ENCODE data around the gene CRKL.
A peak's percentile ranks its signal among the peaks of the same experiment; 100 is the strongest.
"Not testable (repeated sequence)": the region's sequence is repeated elsewhere in the genome, so short reads cannot be mapped to it uniquely, and the experiment has no call there.

Gene CRKL, protein sequence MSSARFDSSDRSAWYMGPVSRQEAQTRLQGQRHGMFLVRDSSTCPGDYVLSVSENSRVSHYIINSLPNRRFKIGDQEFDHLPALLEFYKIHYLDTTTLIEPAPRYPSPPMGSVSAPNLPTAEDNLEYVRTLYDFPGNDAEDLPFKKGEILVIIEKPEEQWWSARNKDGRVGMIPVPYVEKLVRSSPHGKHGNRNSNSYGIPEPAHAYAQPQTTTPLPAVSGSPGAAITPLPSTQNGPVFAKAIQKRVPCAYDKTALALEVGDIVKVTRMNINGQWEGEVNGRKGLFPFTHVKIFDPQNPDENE

DNA sequence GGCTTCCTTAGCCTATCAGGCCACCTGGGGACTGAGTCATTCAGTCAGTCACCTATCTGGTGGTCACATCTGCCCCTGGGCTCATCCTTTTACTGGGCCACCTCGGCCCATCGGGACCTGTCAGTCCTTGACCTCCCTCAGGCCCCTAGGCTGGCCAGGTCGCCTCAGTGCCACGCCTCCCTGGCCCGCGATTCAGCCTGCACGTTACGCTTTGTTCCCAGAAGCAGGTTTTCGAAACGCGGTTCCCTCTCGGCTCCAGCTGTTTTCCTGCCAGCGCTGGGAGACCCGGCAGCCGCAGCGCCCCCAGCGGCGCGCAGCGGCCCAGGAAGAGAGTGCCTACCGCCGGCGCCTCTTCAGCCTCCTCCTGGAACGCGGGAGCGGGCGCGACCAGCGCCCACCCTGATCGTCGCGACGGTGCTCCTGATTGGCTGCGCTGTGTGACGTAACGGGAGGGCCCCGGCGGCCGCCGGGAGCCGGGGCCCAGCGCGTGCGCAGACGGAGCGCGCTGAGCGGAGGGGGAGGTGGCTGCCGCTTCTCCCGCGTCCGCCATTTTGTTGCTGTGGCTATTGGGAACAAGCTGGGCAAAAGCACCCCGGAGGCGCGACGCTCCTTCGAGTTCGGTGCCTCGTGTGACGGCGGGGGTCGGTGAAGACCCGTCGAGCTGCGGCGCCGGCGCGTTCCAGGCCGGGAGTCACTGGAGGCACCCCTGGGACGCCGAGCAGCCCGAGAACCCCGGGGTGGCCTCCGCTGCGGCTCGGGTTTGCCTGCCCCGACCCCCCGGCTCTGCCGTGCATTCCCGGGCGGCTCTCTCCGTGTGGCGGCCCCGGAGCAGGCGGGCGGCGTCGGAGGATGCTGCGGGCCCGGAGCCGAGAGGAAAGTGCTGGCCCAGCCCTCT is at the start of gene CRKL:
CRKL (plus strand) TSS at position 492 of the 895 bp plus-strand sequence. CDS start 528 bp downstream, outside the sequence.
- DNase-seq (ENCODE audit: low read depth in 3 of 3): peak; percentile 92 to 96 (median 93)

DNA sequence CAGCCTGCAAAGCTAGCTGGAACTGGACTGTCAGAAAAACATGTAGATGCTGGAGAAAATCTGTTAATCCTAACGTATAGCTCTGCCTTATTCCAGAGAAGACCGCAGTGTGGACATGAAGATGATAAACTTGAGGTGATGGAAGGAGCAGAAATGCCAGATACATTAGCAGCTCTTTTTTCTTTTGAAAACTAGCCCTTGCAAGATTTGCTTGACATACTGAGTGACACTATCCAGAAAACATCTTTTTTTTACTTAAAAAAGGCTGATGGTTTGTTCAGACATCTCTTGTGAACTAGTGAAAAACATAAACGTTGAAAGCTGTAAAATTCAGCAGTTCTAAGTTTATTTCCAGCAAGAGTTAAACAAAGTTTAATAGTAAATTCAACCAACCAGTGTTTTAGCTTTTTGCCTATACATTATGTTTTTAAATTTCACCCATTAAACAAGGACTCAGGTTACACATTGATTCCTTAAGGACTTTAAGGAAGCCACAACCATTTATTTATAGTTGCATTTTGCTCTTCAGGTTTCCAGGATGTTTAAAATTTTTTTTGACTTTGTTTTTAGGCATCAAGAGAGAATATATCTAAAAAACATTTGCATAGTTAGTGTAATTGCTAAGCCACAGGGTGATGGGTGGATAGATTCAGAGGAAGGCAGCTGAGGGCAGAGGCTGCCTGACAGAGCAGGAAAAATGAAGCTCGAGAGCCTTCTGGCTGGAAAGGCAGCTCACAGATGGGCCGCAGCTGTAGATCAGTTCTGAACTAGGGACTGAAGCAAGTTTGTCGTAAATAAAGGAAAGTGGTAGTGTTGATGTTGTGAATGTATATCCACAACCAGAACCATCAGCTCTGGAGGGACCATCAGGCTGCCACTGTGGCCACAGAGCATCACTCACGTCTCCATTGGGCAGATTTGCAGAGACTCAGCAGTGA is 48.9 kb upstream of the CRKL start:
- no peak for DNase-seq (ENCODE audit: low read depth in 3 of 3)

DNA sequence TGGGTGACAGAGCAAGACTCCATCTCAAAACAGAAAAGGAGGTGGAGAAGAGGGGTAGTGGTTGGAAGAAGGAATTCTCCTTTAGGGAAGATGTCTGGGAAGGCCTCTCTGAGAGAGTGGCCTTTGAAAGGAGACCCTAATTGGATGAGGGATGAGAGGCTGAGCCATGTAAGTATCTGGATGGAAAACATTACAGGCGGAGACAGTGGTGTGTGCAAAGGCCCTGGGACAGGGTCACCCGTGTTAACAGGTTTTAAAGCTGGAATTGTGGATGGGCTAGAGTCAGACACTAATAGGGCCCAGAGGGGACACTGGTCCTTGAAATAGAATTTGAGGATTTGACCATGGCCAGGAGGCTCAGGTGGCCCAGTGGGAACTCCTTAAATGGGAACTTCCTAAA is 48.0 kb upstream of the CRKL start:
- no peak for DNase-seq (ENCODE audit: low read depth in 3 of 3)

DNA sequence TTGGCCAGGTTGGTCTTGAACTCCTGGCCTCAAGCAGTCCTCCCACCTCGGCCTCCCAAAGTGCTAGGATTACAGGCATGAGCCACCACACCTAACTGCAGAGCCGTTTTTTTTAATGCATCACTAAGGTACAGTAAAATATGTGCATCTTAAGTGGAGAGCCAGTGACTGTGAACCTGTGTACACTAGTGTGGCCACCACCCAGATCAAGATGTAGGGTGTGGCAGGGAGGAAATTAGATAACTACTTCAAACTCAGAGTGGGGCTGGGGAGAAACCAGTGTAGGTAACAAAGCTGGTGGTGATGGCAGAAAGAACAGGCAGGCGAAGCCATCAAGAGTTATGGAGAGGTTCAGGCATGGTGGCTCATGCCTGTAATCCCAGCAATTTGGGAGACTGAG is 44.0 kb upstream of the CRKL start:
- DNase-seq (ENCODE audit: low read depth in 3 of 3): no peak

DNA sequence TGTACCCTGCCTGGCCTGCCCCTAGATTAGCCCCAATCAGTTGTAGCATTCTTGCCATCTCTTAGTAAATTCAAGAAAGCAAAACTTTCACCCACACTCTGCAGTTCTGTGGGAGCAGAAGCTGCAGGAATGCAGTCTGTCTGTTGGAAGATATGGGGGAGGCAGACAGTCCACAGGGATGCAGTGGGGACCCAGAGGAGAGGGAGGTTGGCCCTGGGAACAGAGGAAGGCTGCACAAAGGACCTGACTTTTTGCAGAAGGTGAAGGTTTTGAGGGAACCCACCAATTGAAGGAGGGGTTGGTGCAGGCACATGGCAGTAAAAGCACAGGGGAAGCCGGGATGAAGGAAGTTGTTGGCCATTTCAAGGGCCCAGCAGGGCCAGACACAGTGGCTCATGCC is 41.9 kb upstream of the CRKL start:
- DNase-seq (ENCODE audit: low read depth in 3 of 3): no peak

DNA sequence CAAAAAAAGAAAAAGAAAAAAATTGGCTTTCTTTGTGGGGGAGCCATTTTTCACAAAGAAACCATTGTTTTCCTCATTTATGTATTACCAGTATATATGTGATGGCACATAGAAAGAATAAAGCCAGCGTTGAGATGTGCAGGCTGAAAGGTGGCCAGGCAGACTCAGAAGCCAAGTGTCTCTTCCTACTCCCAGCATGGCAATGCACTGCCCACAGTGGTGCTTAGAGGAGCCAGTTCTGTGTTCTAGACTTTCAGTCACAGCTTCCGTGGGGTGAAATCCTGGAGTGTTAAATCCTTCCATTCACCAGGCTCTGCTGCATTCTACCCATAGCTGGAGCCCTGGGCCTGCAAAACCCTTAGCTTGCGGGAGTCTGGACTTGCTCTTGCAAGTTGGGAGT is 39.5 kb upstream of the CRKL start:
- no peak for DNase-seq (ENCODE audit: low read depth in 3 of 3)

DNA sequence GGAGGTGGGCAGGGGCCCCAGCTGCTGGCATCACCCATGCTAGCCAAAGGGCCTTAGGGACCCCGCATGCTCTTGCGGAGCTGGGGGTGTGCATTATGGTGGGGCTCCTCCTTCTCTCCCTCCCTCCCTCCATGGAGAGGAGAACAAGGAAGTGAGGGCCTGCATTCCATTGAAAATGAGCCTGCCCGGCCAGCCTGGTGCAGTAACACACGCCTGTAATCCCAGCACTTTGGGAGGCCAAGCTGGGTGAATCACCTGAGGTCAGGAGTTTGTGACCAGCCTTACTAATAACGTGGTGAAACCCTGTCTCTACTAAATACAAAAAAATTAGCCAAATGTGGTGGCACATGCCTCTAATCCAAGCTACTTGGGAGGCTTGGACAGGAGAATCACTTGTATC is 36.0 kb upstream of the CRKL start:
- no peak for DNase-seq (ENCODE audit: low read depth in 3 of 3)

DNA sequence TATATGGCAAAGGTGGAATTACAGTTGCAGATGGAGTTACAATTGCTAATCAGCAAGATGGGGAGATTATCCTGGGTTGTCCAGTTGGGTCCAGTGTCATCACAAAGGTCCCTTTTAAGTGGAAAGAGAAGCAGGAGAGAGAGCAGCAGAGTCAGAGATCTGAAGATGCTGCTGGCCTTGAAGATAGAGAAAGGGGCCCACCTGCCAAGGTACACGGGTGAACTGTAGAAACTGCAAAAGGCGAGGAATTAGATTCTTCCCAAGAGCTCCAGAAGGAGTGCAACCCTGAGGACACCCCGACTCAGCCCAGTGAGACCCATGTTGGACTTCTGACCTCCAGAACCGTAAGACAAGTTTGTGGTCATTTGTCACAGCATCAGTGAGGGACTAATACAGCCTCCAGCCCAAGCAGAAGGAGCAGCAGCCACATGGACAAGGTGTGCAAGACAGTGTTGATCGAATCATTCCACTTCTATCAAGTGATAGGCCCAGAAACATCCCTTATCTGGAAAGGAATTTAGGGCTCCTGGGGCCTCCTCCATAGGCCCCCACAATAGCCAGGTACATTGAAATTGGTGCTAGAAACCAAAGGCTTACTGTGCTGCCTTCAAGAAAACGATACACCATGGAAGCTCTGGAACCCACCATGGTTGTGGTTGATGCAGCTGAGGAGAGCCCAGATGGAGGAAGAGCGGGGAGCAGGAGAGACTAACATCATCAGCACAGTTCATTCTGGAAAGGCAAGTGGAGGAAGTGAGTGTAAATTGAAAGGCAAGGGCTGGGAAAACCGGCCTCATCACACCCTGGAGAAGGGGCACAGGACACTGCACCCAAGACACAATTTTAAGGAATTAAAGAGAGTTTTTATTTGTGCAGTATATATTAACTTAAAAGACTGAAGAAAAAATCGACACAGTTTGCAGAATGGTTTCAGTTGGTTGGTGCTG is 35.1 kb upstream of the CRKL start:
- DNase-seq (ENCODE audit: low read depth in 3 of 3): no peak

DNA sequence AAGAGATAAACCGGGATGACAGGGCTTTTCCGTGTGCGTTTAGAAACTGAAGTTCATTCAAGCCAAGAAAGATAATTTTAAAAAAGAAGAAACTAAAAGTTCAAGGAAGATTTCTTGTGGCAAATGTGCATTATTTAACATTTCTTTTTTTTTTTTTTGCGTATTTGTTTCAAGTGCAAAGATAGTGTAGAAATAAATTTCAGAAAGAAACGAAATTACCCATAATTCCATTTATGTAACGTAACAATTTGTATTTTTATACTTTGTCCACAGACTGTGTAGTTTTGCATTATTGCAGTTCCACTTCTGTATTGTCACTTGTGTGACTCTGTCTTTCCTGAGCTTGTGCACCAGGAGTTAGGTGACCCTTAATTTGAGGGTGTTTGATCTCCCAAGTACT is 34.4 kb upstream of the CRKL start:
- no peak for DNase-seq (ENCODE audit: low read depth in 3 of 3)

DNA sequence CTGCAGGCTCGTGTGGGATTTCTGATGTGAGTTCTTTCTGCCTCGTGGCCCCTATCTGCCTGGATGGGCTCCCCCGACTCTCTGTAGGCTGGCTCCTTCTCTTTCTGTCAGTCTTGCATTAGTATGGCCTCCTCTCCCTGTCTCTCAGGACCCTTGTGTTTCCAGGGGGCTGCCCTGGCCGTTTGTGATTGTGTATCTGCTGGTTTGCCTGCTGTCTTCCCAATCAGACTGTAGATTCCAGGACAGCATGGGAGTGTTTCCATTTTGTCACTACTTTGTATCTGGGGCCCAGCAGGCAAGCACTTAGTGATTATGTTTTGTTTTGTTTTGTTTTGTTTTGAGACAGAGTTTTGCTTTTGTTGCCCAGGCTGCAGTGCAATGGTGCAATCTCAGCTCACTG is 32.8 kb upstream of the CRKL start:
- no peak for DNase-seq (ENCODE audit: low read depth in 3 of 3)

DNA sequence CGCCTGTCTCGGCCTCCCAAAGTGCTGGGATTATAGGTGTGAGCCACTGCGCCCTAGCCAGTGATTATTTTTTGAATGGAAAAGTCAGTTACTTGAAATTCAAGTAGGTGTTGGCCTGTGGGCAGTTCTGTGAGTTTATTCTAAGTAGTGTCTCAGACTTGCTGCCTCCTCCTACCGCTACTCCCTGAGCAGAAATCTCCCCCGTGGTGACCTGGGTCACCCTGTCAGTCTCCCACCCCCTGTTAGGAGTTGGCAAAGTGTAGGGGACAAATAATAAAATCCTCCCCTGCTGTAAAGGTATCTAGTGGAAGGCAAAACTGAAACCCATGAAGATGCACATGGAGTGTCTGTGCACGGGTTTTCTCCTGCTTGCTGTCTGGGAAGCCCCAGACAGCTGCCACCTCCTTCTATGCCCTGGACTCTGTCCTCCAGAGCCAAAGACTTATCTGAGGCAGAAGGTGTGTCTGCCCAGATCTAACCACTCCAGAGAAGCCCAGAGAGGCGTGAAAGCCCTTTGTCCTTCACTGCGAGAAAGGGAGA is 32.1 kb upstream of the CRKL start:
- DNase-seq (ENCODE audit: low read depth in 3 of 3): no peak

DNA sequence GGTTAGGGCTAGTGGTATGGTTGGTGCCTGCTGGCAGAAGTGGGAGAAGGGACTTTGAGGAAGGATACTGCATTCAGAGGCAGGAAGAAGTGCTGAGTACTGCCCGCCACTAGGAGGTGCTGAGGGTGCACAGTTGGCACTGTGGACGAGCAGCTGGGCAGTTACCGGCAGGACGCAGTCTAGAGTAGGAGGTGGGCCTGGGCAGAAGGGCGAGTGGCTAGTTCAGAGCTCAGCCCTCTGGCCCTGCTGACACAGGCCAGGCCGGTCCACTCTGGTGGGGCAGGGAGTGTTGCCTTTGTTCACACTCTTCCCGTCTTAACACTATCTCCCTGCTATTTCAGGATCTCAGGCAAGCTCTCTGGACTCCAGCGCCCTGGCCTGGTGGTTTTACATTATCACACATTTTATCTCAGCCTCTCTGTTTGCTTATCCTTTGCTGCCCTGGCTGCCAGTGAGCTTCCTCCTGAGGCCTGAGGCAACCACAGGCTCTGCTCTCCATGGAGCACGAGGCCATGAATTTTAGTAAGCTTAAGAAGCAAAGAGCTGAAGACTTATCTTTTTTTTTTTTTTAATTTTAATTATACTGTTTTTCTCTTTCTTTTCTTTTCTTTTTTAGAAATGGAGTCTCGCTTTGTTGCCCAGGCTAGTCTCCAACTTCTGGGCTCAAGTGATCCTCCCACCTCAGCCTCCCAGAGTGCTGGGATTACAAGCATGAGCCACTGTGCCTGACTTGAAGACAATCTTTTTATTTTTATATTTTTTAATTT is 31.5 kb upstream of the CRKL start:
- peak in 1 of 3 experiments; percentile 32 for DNase-seq (ENCODE audit: low read depth in 3 of 3)

DNA sequence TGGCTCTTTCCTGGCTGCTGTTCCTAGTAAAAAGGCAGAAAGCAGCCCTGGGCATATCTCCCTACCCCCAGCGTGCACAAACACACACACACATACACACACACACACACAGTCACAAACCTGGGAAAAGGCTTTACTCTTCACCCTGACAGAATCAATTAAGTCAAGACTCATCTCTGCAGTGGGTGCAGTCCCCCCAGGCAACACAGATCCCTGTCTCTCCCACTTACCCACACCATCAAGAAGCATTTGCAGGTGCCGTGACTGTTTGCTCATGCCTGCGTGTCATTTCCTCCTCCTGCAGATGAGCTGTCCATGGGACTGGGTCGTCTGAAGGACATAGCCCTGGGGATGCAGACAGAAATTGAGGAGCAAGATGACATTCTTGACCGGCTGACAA is 29.8 kb upstream of the CRKL start:
- no peak for DNase-seq (ENCODE audit: low read depth in 3 of 3)

DNA sequence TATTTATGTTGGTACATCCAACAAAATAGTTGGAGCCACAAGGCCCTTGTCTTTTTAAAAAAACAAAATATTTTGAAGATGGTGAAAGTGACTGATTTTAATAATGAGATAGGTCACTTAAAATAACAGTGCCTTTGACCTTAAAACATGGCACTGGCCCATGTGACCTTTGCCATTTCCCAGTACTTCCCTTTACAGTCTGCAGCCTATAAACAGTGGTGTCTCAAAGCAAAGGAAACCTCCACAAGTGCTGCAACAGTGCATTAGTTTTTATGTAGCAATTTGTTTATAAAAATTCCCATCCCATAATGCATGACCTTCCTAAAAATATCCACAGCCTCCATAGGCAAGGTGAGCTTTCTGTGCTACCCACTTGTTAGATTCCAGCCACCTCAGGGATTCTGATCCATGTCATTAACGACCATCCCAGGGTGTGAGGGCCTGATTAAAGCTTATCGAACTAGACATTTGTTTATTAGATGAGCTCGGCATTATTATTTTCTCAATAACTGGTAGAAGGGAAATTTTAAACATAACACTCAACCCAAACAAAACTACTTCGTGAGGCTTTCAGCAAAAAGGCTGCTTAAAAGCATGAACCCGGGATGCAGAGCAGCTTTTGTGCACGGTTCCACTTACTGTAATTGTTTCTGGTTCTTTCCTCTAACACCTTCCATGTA is 28.0 kb upstream of the CRKL start:
- no peak for DNase-seq (ENCODE audit: low read depth in 3 of 3)

DNA sequence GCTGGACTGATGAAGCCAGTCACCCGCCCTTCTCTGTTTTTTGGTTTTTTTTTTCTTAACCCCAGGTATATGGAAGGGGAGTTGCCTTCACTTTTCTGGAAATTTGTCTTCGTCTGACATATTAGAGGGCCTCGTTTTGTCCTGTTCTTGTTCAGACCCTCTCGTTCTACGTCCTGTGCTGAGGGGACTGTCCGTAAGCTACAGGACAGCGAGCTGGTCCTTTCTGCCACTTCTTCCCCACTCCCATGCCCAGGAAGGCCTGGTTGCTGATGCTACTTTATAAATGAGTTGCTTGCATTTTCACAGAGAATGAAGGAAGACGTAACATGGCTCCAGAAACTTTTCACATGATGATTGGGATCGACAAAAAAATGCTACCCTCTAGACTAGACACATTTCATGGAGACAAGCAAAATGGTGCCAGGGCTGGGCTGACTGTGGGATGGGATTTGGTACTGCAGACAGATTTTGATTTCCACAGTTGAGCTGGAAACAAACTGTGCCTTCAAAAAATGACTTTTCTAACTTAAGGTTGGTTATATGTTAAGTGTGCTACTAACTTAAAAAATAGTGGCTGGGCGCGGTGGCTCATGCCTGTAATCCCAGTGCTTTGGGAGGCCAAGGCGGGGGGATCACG is 27.2 kb upstream of the CRKL start:
- no peak for DNase-seq (ENCODE audit: low read depth in 3 of 3)

DNA sequence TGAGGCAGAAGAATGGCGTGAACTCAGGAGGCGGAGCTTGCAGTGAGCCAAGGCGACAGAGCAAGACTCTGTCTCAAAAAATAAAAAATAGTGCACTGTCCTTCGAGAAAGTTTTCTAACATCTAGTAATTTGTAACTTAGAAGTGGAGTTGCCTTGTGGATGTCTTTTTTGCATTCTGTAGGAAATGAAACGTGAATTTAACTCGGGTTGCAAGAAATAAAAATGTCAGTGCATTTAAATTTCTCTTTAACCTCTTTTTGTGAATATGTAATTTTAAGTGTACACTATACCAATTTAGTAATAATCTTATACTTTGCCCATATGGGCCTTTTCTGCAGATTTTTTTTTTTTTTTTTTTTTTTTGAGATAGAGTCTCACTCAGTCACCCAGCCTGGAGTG is 26.2 kb upstream of the CRKL start:
- no peak for DNase-seq (ENCODE audit: low read depth in 3 of 3)

DNA sequence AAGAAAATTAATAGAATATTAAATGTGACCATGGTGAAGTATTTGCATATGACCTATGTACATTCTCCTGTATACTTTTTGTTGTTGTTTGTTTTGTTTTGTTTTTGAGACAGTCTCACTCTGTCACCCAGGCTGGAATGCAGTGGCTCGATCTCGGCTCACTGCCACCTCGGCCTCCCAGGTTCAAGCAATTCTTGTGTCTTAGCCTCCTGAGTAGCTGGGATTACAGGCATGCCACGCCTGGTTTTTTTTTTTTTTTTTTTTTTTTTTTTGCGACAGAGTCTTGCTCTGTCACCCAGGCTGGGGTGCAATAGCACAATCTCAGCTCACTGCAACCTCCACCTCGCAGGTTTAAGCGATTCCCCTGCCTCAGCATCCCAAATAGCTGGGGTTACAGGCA is 19.5 kb upstream of the CRKL start:
- DNase-seq (ENCODE audit: low read depth in 3 of 3): not testable (repeated sequence)

DNA sequence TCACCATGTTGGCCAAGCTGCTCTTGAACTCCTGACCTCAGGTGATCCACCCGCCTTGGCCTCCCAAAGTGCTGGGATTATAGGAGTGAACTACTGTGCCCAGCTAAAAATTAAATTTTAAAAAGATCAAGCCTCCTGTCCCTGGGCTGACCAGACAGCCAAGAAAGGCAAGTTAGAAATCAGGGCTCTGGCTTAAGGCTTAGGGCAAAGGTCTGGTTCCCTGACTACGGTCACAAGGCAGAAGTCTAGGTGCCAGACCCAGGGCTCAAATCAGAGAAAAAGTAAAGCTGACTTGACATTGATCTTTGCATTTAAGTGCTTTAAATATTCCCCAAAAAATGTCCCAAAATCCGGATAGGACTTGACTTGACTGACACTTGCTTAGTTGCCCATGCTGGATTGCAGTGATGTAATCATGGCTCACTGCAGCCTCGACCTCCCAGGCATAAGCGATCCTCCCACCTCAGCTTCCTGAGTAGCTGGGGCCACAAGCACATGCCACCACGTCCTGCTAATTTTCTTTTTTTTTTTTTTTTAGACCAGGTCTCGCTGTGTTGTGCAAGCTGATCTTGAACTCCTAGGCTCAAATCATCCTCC is 17.3 kb upstream of the CRKL start:
- DNase-seq (ENCODE audit: low read depth in 3 of 3): no peak

Measured in stimulated activated CD4-positive, alpha-beta T cell treated with anti-CD3 and anti-CD28 coated beads, TNF-alpha, amount 100 ng/mL, for 24 hours (primary cell).